ENCODE data around the gene RIN3.

Gene RIN3

GRCh38 chr14:92704821-92705220 lies 191.2 kb downstream of the RIN3 start:
- H3K9me3 ChIP-seq (ENCODE audit: severe bottlenecking) = no peaks in the 10 kb centered on the region
- 0 out of 2 replicates have a peak, but pooled peaks cover 4% of the 10 kb centered on the region for H3K36me3 ChIP-seq (ENCODE audit: low read depth)
- H3K4me1 ChIP-seq (ENCODE audit: insufficient read depth, poor library complexity, severe bottlenecking) = peaks cover 7% of the 10 kb centered on the region
- peak; percentile 54 for DNase-seq (ENCODE audit: low spot score)
- no peak overlapping the region for H3K4me3 ChIP-seq (ENCODE audit: severe bottlenecking)
- H3K27ac ChIP-seq (ENCODE audit: poor library complexity, severe bottlenecking) = no peak overlapping the region
- no peaks in the 10 kb centered on the region for H3K27me3 ChIP-seq (ENCODE audit: insufficient read depth, poor library complexity, severe bottlenecking)
- ATAC-seq (ENCODE audit: low read depth) = no peak
- TF ChIP-seq CTCF (IDR thresholded peaks at IDR 0.05; ENCODE audit: poor library complexity, severe bottlenecking) = no peak

- Histone ChIP-seq H3K27ac (ENCODE audit: poor library complexity, severe bottlenecking) (no peak overlapping the region), H3K4me1 (ENCODE audit: insufficient read depth, poor library complexity, severe bottlenecking) (peaks cover 7% of the 10 kb centered on the region), H3K36me3 (ENCODE audit: low read depth) (peaks cover 9% of the 10 kb centered on the region; the same call in 1 of the 2 replicates), H3K27me3 (ENCODE audit: insufficient read depth, poor library complexity, severe bottlenecking) (no peaks in the 10 kb centered on the region), H3K9me3 (ENCODE audit: severe bottlenecking) (no peaks in the 10 kb centered on the region), H3K4me3 (ENCODE audit: severe bottlenecking) (no peak overlapping the region)
- DNase-seq (ENCODE audit: low spot score) (peak; percentile 49), ATAC-seq (ENCODE audit: low read depth) (no peak)
- TF ChIP-seq CTCF (IDR thresholded peaks at IDR 0.05; ENCODE audit: poor library complexity, severe bottlenecking) = no peak
These were observed 192.8 kb downstream of the RIN3 start for GRCh38 chr14:92706386-92706785.

- H3K27ac ChIP-seq (ENCODE audit: poor library complexity, severe bottlenecking) = peak overlapping the region; percentile 39
- ATAC-seq (ENCODE audit: low read depth) = no peak
- DNase-seq (ENCODE audit: low spot score) = peak; percentile 68
- H3K4me3 ChIP-seq (ENCODE audit: severe bottlenecking) = no peak overlapping the region
- no peaks in the 10 kb centered on the region for H3K9me3 ChIP-seq (ENCODE audit: severe bottlenecking)
- H3K27me3 ChIP-seq (ENCODE audit: insufficient read depth, poor library complexity, severe bottlenecking) = no peaks in the 10 kb centered on the region
- H3K4me1 ChIP-seq (ENCODE audit: insufficient read depth, poor library complexity, severe bottlenecking) = peaks cover 7% of the 10 kb centered on the region
- no peak for TF ChIP-seq CTCF (IDR thresholded peaks at IDR 0.05; ENCODE audit: poor library complexity, severe bottlenecking)
- peaks cover 10% of the 10 kb centered on the region; the same call in 1 of the 2 replicates for H3K36me3 ChIP-seq (ENCODE audit: low read depth)
These were observed 195.9 kb downstream of the RIN3 start for GRCh38 chr14:92709340-92710000.

- DNase-seq (ENCODE audit: low spot score) (no peak), ATAC-seq (ENCODE audit: low read depth) (no peak)
- Histone ChIP-seq H3K27ac (ENCODE audit: poor library complexity, severe bottlenecking) (no peak overlapping the region), H3K36me3 (ENCODE audit: low read depth) (peaks cover 10% of the 10 kb centered on the region; the same call in 1 of the 2 replicates), H3K9me3 (ENCODE audit: severe bottlenecking) (no peaks in the 10 kb centered on the region), H3K4me1 (ENCODE audit: insufficient read depth, poor library complexity, severe bottlenecking) (peaks cover 7% of the 10 kb centered on the region), H3K4me3 (ENCODE audit: severe bottlenecking) (no peak overlapping the region), H3K27me3 (ENCODE audit: insufficient read depth, poor library complexity, severe bottlenecking) (no peaks in the 10 kb centered on the region)
- TF ChIP-seq CTCF (IDR thresholded peaks at IDR 0.05; ENCODE audit: poor library complexity, severe bottlenecking) = no peak
These were observed 196.4 kb downstream of the RIN3 start for GRCh38 chr14:92710001-92710341.

GRCh38 chr14:92711976-92712653 lies 198.5 kb downstream of the RIN3 start:
- peaks cover 10% of the 10 kb centered on the region; the same call in 1 of the 2 replicates for H3K36me3 ChIP-seq (ENCODE audit: low read depth)
- H3K27ac ChIP-seq (ENCODE audit: poor library complexity, severe bottlenecking) = no peak overlapping the region
- no peaks in the 10 kb centered on the region for H3K27me3 ChIP-seq (ENCODE audit: insufficient read depth, poor library complexity, severe bottlenecking)
- no peak for TF ChIP-seq CTCF (IDR thresholded peaks at IDR 0.05; ENCODE audit: poor library complexity, severe bottlenecking)
- ATAC-seq (ENCODE audit: low read depth) (no peak), DNase-seq (ENCODE audit: low spot score) (no peak)
- H3K4me1 ChIP-seq (ENCODE audit: insufficient read depth, poor library complexity, severe bottlenecking) = peaks cover 7% of the 10 kb centered on the region
- no peak overlapping the region for H3K4me3 ChIP-seq (ENCODE audit: severe bottlenecking)
- no peaks in the 10 kb centered on the region for H3K9me3 ChIP-seq (ENCODE audit: severe bottlenecking)

Data from RWPE2 (cell line).